Measurements from ENCODE around the gene IGF1R. TPM values are rescaled to one million over a fixed set of nuclear protein-coding genes. Genes with fewer than 3 reads are reported as not detected.

IGF1R gene
- total and polyA plus RNA-seq, 2 of the 13 experiments (the other 11 are each of a cell fraction or from before 2014, with no cell fraction given): 15.9 to 18.4 TPM

GRCh38 chr15:98727115-98728040, 79.0 kb downstream of the IGF1R start (continued):
- TF ChIP-seq ZNF784 (CRISPR knock-in tag; IDR thresholded peaks at IDR 0.05; ENCODE audit: borderline replicate concordance) (no peak), ZNF367 (CRISPR knock-in tag; IDR thresholded peaks at IDR 0.05; ENCODE audit: borderline replicate concordance) (no peak), ZNF414 (CRISPR knock-in tag; IDR thresholded peaks at IDR 0.05) (no peak), SIN3A (IDR thresholded peaks at IDR 0.05; ENCODE audit: borderline replicate concordance, low read depth, low read length) (no peak), ZUFSP (CRISPR knock-in tag; IDR thresholded peaks at IDR 0.05; ENCODE audit: borderline replicate concordance) (no peak), ZNF570 (CRISPR knock-in tag; IDR thresholded peaks at IDR 0.05; ENCODE audit: borderline replicate concordance) (no peak), ZNF652 (CRISPR knock-in tag; IDR thresholded peaks at IDR 0.05; ENCODE audit: borderline replicate concordance, low read depth) (no peak), ZNF576 (CRISPR knock-in tag; IDR thresholded peaks at IDR 0.05) (no peak), ZBTB33 (CRISPR knock-in tag; IDR thresholded peaks at IDR 0.05) (no peak), NFKBIZ (CRISPR knock-in tag; IDR thresholded peaks at IDR 0.05) (no peak; the same call in 1 of the 2 replicates), ZNF10 (CRISPR knock-in tag; IDR thresholded peaks at IDR 0.05; ENCODE audit: borderline replicate concordance, low read depth) (no peak), HOXA7 (CRISPR knock-in tag; IDR thresholded peaks at IDR 0.05) (no peak), ZNF276 (CRISPR knock-in tag; IDR thresholded peaks at IDR 0.05; ENCODE audit: low read depth) (no peak), ELF1 (CRISPR knock-in tag; IDR thresholded peaks at IDR 0.05) (no peak), GMEB2 (CRISPR knock-in tag; IDR thresholded peaks at IDR 0.05; ENCODE audit: low read depth) (no peak), ZNF543 (CRISPR knock-in tag; IDR thresholded peaks at IDR 0.05) (no peak), CBX1 (IDR thresholded peaks at IDR 0.05; ENCODE audit: low read depth) (no peak), PHF21A (CRISPR knock-in tag; IDR thresholded peaks at IDR 0.05) (peak; percentile 81)
